ENCODE measurements around the gene ZBTB21.

Gene ZBTB21

DNA sequence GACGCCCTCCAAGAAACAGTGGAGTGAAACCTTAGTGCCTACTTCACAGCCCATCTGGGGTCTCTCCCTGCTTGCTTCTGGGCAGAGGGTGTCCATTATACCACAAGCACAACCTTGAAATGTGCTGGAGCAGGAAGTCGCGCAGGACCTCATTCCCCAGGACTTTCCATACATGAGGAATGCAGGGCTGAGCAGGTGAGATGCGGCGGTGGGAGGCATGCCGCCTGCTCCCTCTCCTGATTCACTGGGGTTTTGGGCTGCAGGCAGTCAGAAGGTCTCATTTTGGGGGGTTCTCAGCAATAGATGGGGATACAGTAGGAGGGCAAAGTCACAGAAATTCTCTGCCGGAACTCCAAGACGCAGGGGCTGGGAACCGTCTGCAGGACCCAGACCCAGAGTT, 45.3 kb upstream of the ZBTB21 start:
- H3K27me3 ChIP-seq (ENCODE audit: insufficient read depth, insufficient read length) = peaks cover 3% of the 10 kb centered on the region
- H3K9me3 ChIP-seq (ENCODE audit: insufficient read depth, low read length) = peaks cover 7% of the 10 kb centered on the region; the same call in 1 of the 2 replicates
- TF ChIP-seq YY1 (IDR thresholded peaks at IDR 0.05; ENCODE audit: insufficient read depth, insufficient read length) = no peak
- H3K4me3 ChIP-seq (ENCODE audit: insufficient read length, low read depth) = no peak overlapping the region
- no peaks in the 10 kb centered on the region for H3K36me3 ChIP-seq (ENCODE audit: insufficient read depth, insufficient read length, low read length)
- H3K9ac ChIP-seq (ENCODE audit: insufficient read length, low read depth) = no peak overlapping the region
- H3K4me1 ChIP-seq (ENCODE audit: insufficient read depth, insufficient read length) = peaks cover 13% of the 10 kb centered on the region
- no peak for DNase-seq (ENCODE audit: low read depth, low spot score)

DNA sequence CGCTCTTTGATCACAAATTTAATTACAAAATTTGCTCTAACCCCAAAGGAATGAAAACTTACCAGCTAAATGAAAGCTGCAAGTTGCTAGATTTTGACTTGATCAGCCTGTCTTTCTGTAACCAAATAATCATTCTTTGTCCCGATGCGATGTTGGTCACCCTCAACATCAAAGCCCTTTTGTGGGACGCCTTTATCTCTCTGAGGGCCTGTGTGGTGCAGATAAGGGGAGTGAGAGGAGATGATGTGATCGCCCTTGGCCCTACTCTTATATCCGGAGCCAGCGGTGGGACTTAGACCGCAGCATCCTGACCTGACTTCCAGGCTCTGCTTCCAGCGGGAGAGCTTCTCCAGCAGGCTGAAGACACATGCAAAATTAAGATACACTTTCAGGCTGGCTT, 41.6 kb upstream of the ZBTB21 start:
- no peak for DNase-seq (ENCODE audit: low read depth, low spot score)
- H3K9ac ChIP-seq (ENCODE audit: insufficient read length, low read depth) = no peak overlapping the region
- peaks cover 15% of the 10 kb centered on the region for H3K4me1 ChIP-seq (ENCODE audit: insufficient read depth, insufficient read length)
- H3K36me3 ChIP-seq (ENCODE audit: insufficient read depth, insufficient read length, low read length) = no peaks in the 10 kb centered on the region
- TF ChIP-seq YY1 (IDR thresholded peaks at IDR 0.05; ENCODE audit: insufficient read depth, insufficient read length) (no peak), SUZ12 (IDR thresholded peaks at IDR 0.05; ENCODE audit: extremely low read depth, insufficient read depth, insufficient read length) (no peak), ZNF274 (IDR thresholded peaks at IDR 0.05; ENCODE audit: low read depth, low read length) (no peak)
- H3K27me3 ChIP-seq (ENCODE audit: insufficient read depth, insufficient read length) = no peaks in the 10 kb centered on the region
- H3K4me3 ChIP-seq (ENCODE audit: insufficient read length, low read depth) = no peak overlapping the region
- H3K9me3 ChIP-seq (ENCODE audit: insufficient read depth, low read length) = peaks cover 7% of the 10 kb centered on the region; the same call in 1 of the 2 replicates

DNA sequence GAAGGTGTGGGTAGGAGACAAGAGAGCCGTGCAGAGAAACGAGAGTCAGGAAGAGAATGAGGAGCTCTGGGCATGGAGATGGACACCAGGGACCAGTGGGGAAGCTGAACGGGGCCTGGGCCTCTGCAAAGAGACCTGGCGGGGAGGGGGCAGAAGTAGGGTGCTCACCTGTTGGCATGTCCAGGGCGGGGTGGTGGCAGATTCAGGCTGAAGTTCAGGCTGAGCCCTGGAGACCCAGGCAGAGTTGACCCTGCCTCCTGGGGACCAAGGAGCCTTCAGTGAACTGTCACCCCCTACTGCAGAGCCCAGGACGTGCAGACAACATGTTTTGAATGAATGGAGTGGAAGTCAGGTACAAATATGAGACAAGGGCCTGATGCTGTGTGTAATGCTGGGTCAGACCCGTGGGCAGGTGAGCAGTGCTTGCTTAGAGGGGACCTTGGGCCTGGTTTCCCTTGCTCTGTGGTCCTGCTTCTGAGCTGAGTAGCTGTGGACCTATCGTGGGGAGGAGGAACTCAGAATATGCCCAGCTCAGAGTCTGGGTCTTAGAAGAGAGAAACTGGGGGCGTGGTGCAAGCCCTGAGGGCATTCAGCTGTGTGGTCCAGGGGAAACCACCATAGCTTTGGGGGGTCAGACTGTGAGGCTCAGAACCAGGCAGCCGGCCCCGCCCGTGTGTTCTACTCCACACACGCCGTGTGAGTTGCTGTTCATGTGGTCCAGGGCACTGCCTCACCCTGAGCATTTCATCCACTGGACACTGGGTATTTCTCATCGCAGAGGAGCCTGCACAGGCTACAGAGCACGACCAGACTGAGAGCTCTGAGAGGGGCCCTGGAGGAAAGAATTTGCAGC, 39.6 kb upstream of the ZBTB21 start:
- no peak for DNase-seq (ENCODE audit: low read depth, low spot score)
- Histone ChIP-seq H3K9ac (ENCODE audit: insufficient read length, low read depth) (peak overlapping the region; percentile 6), H3K36me3 (ENCODE audit: insufficient read depth, insufficient read length, low read length) (no peaks in the 10 kb centered on the region), H3K4me1 (ENCODE audit: insufficient read depth, insufficient read length) (peaks cover 10% of the 10 kb centered on the region), H3K9me3 (ENCODE audit: insufficient read depth, low read length) (peaks cover 7% of the 10 kb centered on the region; the same call in 1 of the 2 replicates), H3K27me3 (ENCODE audit: insufficient read depth, insufficient read length) (no peaks in the 10 kb centered on the region), H3K4me3 (ENCODE audit: insufficient read length, low read depth) (no peak overlapping the region)
- no peak for TF ChIP-seq YY1 (IDR thresholded peaks at IDR 0.05; ENCODE audit: insufficient read depth, insufficient read length)
- no peak for TF ChIP-seq SUZ12 (IDR thresholded peaks at IDR 0.05; ENCODE audit: extremely low read depth, insufficient read depth, insufficient read length)
- no peak for TF ChIP-seq ZNF274 (IDR thresholded peaks at IDR 0.05; ENCODE audit: low read depth, low read length)

DNA sequence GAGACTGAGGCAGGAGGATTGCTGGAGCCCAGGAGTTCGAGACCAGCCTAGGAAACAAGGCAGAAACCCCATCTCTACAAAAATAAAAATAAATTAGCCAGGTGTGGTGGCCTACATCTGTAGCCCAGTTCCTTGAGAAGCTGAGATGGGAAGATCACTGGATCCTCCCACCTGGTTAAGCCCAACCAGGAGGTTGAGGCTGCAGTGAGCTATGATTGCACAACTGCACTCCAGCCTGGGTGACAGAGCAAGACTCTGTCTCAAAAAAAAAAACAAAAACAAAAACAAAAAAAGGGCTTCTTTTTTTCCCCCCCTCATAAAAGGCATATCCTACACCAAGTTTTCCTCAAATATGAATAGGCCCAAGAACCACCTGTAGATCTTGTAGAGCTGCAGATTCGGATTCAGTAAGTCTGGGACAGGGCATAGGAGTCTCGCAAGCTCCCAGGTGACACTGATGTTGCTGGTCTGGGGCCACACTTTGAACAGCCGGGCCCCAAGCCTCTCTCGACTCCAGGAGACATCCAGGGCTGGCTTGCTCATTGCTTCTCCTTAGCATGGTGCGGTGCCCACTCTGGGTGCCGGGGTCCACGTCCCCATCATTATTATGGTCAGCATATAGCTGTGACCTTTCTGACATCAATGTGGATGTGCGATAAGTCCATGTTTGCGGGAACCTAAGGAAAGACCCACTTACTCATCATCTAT, 38.9 kb upstream of the ZBTB21 start:
- H3K36me3 ChIP-seq (ENCODE audit: insufficient read depth, insufficient read length, low read length) = no peaks in the 10 kb centered on the region
- H3K9ac ChIP-seq (ENCODE audit: insufficient read length, low read depth) = no peak overlapping the region
- TF ChIP-seq ZNF274 (IDR thresholded peaks at IDR 0.05; ENCODE audit: low read depth, low read length) = no peak
- TF ChIP-seq SUZ12 (IDR thresholded peaks at IDR 0.05; ENCODE audit: extremely low read depth, insufficient read depth, insufficient read length) = no peak
- no peak for TF ChIP-seq YY1 (IDR thresholded peaks at IDR 0.05; ENCODE audit: insufficient read depth, insufficient read length)
- no peak overlapping the region for H3K4me3 ChIP-seq (ENCODE audit: insufficient read length, low read depth)
- DNase-seq (ENCODE audit: low read depth, low spot score) = no peak
- peaks cover 7% of the 10 kb centered on the region; the same call in 1 of the 2 replicates for H3K9me3 ChIP-seq (ENCODE audit: insufficient read depth, low read length)
- H3K4me1 ChIP-seq (ENCODE audit: insufficient read depth, insufficient read length) = peaks cover 10% of the 10 kb centered on the region
- no peaks in the 10 kb centered on the region for H3K27me3 ChIP-seq (ENCODE audit: insufficient read depth, insufficient read length)

DNA sequence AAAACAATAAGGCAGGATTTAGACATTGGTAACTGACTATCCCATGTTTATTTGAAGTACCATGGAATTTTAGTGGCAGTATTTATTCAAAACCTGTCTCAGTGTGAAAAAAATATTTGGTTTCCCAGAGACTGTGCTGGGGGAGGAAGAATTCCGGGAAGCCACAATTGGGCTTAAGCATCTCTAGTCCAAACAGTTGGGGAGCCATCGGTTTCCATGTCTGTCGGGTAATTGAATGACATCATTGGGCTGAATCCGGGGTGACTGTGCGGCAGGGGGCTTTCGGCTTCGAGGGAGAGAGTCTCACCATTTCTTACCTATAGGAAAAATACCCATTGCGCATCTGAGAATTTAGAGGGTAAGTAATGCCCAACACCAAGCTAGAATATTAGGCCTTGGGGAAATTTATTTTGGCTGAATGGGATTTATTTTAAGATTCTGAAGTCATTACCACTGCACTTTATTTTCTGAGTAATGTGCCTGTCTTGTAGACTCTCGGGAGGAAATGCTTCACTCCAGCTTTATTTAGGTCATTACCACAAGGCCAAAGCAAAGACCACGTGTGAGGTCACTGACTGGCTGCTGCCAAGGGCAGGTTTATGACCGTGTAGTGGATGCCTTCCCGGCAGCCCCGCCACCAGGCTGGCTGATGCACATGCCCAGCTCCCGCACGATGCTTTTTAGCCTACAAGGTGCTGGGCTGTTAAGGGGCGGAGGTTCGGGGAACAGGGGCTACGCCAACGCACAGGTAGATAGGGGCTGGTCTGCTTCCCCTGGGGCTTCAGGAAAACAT, 37.9 kb upstream of the ZBTB21 start:
- Histone ChIP-seq H3K9ac (ENCODE audit: insufficient read length, low read depth) (no peak overlapping the region), H3K4me1 (ENCODE audit: insufficient read depth, insufficient read length) (peaks cover 10% of the 10 kb centered on the region), H3K9me3 (ENCODE audit: insufficient read depth, low read length) (0 out of 2 replicates have a peak, but pooled peaks cover 4% of the 10 kb centered on the region), H3K36me3 (ENCODE audit: insufficient read depth, insufficient read length, low read length) (no peaks in the 10 kb centered on the region), H3K27me3 (ENCODE audit: insufficient read depth, insufficient read length) (no peaks in the 10 kb centered on the region), H3K4me3 (ENCODE audit: insufficient read length, low read depth) (no peak overlapping the region)
- TF ChIP-seq YY1 (IDR thresholded peaks at IDR 0.05; ENCODE audit: insufficient read depth, insufficient read length) (no peak), SUZ12 (IDR thresholded peaks at IDR 0.05; ENCODE audit: extremely low read depth, insufficient read depth, insufficient read length) (no peak), ZNF274 (IDR thresholded peaks at IDR 0.05; ENCODE audit: low read depth, low read length) (no peak)
- DNase-seq (ENCODE audit: low read depth, low spot score) = no peak

DNA sequence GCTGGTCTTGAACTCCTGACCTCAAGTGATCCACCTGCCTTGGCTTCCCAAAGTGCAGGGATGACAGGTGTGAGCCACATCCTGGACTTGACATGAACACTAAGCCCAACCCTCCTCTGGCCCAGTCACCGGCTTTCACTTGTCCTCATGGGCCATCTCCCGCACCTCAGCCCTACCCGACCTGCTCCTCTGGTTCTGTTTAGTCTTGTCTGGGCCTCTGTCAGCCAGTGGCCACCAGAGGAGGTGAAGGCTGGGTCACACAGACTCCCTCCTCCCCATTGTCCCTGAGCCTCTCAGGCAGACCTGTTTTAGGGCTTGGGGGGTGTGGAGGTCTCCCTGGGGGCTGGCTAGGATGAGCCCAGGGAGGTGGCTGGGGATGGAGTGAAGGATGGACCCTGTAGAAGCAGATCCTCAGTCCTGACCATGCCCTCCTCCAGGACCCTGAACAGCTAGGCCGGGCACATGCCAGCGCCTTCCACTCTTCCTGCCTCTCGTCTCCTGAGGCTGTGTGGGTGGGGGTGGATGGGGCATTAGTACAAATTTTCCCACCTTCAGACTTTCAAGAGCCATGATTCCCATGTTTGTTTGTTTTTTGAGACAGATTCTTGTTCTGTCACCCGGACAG, 34.8 kb upstream of the ZBTB21 start:
- no peaks in the 10 kb centered on the region for H3K9me3 ChIP-seq (ENCODE audit: insufficient read depth, low read length)
- peaks cover 16% of the 10 kb centered on the region for H3K4me1 ChIP-seq (ENCODE audit: insufficient read depth, insufficient read length)
- no peak for DNase-seq (ENCODE audit: low read depth, low spot score)
- H3K36me3 ChIP-seq (ENCODE audit: insufficient read depth, insufficient read length, low read length) = no peaks in the 10 kb centered on the region
- no peak overlapping the region for H3K4me3 ChIP-seq (ENCODE audit: insufficient read length, low read depth)
- H3K27me3 ChIP-seq (ENCODE audit: insufficient read depth, insufficient read length) = no peaks in the 10 kb centered on the region
- no peak for TF ChIP-seq YY1 (IDR thresholded peaks at IDR 0.05; ENCODE audit: insufficient read depth, insufficient read length)
- H3K9ac ChIP-seq (ENCODE audit: insufficient read length, low read depth) = no peak overlapping the region
